GM12864 (cell line): Measurements from ENCODE around the gene CRADD.

Experiments
- DNase-seq: peaks from one replicate; pipeline ENCODE4 v3.0.0-alpha.2; 2011; ENCODE audit warnings: low read depth
- H3K4me3 ChIP-seq: 2 replicates; pipeline ENCODE4 v1.5.1; 2011; ENCODE audit warnings: mild to moderate bottlenecking, low read depth, low read length, control low read depth
- CTCF ChIP-seq: IDR thresholded peaks from 2 replicates; pipeline ENCODE4 v1.5.1; 2011; ENCODE audit warnings: low read depth, mild to moderate bottlenecking, moderate library complexity, low read length, control low read depth, inconsistent platforms; ENCODE audit errors: missing control alignments

The CRADD gene

GRCh38 chr12:93733358-93733757 lies 56.2 kb downstream of the CRADD start:
- no peak overlapping the region for H3K4me3 ChIP-seq
- no peak for DNase-seq
- TF ChIP-seq CTCF, result no peak

DNA sequence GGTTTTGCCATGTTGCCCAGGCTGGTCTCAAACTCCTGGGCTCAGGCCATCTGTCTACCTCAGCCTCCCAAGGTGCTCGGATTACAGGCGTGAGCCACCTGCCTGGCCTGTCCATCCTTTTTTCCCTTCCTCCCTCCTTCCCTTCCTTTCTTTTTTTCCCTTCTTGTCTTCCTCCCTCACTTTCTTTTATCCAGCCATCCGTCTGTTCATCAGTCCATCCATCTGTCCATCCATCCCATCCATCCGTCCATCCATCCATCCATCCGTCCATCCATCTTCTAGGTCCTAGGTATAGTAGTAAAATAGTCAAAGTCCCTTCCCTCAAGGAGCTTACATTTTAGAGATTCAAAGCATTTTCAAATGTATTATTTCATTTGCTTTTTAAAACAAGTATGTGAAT lies 56.8 kb downstream of the CRADD start:
- no peak for DNase-seq
- H3K4me3 ChIP-seq, result no peak overlapping the region
- no peak for TF ChIP-seq CTCF

DNA sequence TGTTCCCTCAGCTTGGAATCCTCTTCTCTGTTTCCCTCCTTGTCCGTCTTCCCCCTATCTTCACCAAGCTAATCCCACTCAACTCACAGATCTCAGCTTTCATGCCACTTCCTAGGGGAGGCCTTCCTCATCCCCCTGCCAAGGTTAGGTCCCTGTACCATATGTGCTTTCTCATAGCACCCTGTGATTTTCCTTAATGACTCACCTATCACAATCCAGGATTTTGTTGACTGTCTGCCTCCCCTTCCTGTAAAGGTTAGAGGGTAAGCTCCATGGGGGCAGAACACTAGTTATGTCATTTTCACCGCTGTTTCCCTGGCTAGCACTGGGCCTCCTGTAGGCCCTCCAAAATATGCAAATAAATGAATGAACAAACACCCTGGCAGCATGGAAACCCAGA lies 57.6 kb downstream of the CRADD start:
- DNase-seq, result no peak
- TF ChIP-seq CTCF, result no peak
- H3K4me3 ChIP-seq, result no peak overlapping the region

- no peak for DNase-seq
- no peak for TF ChIP-seq CTCF
- H3K4me3 ChIP-seq, result no peak overlapping the region
Observed at GRCh38 chr12:93736640-93737178, 59.5 kb downstream of the CRADD start.

DNA sequence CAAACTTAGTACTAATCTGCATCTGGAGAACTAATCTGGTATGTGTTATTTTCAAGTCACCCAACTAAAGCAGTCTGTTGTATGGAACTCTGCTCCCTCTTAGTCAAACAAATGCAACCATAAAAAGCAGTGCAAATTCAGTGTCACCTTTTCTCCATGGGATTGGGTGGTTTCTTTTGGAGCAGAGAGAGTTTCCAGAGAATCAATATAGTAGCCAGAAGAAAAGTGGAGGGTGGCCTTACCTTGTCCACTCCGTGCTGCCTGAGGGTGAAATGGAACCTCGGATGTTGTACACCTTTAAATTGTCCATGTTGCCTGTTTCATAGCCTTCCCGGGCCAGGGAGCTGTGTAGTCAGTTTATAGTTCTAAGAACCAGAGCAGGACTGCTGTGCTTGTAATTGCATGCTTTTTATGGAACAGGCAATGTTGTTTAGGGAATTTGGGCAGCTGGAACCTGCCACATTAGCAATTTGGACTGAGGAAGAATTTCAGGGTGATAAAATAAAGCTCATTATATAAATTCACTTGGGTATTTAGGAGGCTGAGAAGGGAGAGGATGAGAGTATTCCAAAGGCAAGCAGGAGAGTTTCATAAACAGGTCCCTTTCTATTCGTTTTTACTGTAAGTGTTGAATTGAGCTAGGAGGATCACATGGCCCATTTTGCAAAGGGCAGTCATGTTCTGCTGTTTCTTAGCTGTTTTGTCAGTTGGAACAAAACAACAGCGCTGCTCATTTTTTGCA lies 60.5 kb downstream of the CRADD start:
- TF ChIP-seq CTCF, result no peak
- DNase-seq, result no peak
- H3K4me3 ChIP-seq, result no peak overlapping the region

- DNase-seq, result no peak
- no peak overlapping the region for H3K4me3 ChIP-seq
- no peak for TF ChIP-seq CTCF
Observed at GRCh38 chr12:93738199-93739058, 61.3 kb downstream of the CRADD start.
